Vagina (tissue), 2 donors: Measurements from ENCODE around the gene BSN. TPM values are rescaled to one million over a fixed set of nuclear protein-coding genes. Genes with fewer than 3 reads are reported as not detected.

Experiments
- DNase-seq, 2 donors: peaks; one replicate each; pipeline ENCODE4 v3.0.0-alpha.2; 2017; ENCODE audit errors: extremely low spot score in 2 of 2
- H3K27ac ChIP-seq: fragments of 200-600 bp; sonication (generic); one replicate; pipeline ENCODE4 v1.5.1; 2019
- H3K27me3 ChIP-seq: fragments of 200-600 bp; sonication (generic); one replicate; pipeline ENCODE4 v1.5.1; 2019
- H3K36me3 ChIP-seq, 2 donors: fragments of 200-600 bp; sonication (generic); one replicate each; pipeline ENCODE4 v1.5.1; 2017 to 2019
- H3K4me1 ChIP-seq: fragments of 200-600 bp; sonication (generic); one replicate; pipeline ENCODE4 v1.5.1; 2019
- H3K4me3 ChIP-seq, 2 donors: fragments of 200-600 bp; sonication (generic); 1 replicate in 1 of 2; 2 replicates in 1 of 2; pipeline ENCODE4 v1.5.1; 2016 to 2019
- H3K9me3 ChIP-seq: fragments of 200-600 bp; sonication (generic); one replicate; pipeline ENCODE4 v1.5.1; 2019
- POLR2A ChIP-seq, 2 donors: fragments of 450-650 bp; IDR thresholded peaks; one replicate each; pipeline ENCODE4 v1.6.1; 2017; ENCODE audit warnings: antibody characterized with exemption in 2 of 2, mild to moderate bottlenecking in 2 of 2, moderate library complexity in 2 of 2
- POLR2AphosphoS5 ChIP-seq, 2 donors: sonication (generic); formaldehyde crosslinking; IDR thresholded peaks; one replicate each; pipeline ENCODE4 v1.9.0; 2017; ENCODE audit warnings: antibody characterized with exemption in 2 of 2, mild to moderate bottlenecking in 2 of 2, low read depth in 1 of 2; ENCODE audit not compliant: insufficient read depth in 1 of 2
- intact Hi-C: fragments of 100-400 bp; cut with DNase I; formaldehyde crosslinking; loops from one replicate; pipeline ENCODE4 v1.15.1; 2023
- total RNA-seq: library from RNA; depleted of rRNA; stranded (reverse); fragments of >200 nt; gene quantifications from one replicate; pipeline ENCODE4 v1.2.3, GENCODE V29; 2016
- TF ChIP-seq, protein P1 (sequence below), 3 experiments: fragments of 450-650 bp in 2 of 3; fragments of 200-600 bp in 1 of 3; sonication (generic) in 1 of 3; IDR thresholded peaks; one replicate each; pipeline ENCODE4 v1.5.1; 2017 to 2019; ENCODE audit warnings: antibody characterized with exemption in 3 of 3, mild to moderate bottlenecking in 2 of 3, moderate library complexity in 2 of 3

The BSN gene
- total RNA-seq, 1 donor from 2014 or later: 0.74 TPM

DNA sequence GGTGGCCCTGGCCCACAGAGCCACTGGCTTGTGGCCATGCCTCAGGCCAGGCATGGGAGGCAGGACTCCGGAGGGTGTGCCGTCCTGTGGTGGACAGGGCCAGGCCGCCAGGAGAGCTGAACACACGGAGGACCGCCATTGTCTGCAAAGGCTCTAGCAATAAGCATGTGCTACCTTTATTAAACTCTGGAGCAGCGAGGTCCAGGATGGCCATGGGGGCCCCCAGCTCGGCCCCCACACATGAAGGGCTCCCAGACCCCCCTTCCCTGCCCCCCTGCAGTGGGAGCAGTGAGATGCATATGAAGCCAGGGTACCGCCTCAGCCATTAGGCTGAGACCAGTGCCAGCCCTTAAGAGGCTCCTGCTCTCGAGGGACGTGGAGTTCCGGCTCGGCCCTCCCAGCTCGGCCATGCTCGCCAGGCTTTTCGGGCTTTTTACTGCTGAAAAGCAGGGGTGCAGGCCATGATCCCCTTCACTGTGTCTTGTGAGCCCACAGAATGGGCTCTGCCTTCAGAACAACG lies 162.5 kb downstream of the BSN start:
- Histone ChIP-seq H3K27me3 (no peaks in the 10 kb centered on the region), H3K4me1 (peaks cover 20% of the 10 kb centered on the region), H3K9me3 (no peaks in the 10 kb centered on the region), H3K27ac (no peak overlapping the region), H3K4me3 (no peak overlapping the region), H3K36me3 (peaks cover 0 to 13% of the 10 kb centered on the region in 2 donors)
- intact Hi-C loops: no loop called here
- TF ChIP-seq, protein P1, sequence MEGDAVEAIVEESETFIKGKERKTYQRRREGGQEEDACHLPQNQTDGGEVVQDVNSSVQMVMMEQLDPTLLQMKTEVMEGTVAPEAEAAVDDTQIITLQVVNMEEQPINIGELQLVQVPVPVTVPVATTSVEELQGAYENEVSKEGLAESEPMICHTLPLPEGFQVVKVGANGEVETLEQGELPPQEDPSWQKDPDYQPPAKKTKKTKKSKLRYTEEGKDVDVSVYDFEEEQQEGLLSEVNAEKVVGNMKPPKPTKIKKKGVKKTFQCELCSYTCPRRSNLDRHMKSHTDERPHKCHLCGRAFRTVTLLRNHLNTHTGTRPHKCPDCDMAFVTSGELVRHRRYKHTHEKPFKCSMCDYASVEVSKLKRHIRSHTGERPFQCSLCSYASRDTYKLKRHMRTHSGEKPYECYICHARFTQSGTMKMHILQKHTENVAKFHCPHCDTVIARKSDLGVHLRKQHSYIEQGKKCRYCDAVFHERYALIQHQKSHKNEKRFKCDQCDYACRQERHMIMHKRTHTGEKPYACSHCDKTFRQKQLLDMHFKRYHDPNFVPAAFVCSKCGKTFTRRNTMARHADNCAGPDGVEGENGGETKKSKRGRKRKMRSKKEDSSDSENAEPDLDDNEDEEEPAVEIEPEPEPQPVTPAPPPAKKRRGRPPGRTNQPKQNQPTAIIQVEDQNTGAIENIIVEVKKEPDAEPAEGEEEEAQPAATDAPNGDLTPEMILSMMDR (IDR thresholded peaks at IDR 0.05): no peak
- TF ChIP-seq POLR2AphosphoS5 (IDR thresholded peaks at IDR 0.05; ENCODE audit: insufficient read depth in 1 of 2, low read depth in 1 of 2): no peak
- TF ChIP-seq POLR2A (IDR thresholded peaks at IDR 0.05): no peak
- peak in 1 of 2 donors; percentile 85 for DNase-seq

DNA sequence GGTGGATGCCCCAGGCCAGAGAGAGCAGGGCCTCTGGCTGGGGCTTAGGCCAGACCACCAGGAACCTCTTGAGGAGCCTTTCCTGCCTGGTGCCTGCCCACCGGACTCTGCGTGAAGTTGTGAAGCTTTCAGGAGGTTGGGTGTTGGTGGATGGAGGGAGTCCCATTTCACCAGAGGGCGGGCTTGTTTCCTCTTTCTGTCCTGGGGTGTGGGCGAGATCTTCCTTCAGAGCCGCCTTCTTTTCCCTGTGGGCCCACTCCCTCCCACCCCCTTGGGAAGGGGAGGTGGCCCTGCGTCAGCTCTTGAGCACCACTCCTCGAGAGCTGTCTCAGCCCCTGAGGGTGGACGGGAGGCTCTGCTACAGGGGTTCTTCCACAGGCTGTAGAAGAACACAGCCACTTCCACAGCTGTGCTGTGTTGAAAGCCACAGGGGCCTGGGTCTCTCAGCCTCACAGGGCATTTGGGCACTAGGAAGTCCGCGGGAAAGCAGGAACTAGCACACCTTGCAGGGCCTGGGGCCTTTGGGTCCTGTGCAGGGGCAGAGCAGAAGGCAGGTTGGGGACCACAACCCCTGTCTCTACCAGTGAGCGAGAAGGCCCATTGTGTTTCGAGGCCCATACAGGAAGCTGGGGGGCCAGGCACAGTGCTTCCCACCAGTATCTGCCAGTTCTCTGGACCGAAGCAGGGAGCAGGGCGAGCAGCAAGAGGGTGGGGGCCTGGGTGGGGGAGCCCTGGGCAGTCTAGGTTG lies 163.1 kb downstream of the BSN start:
- Histone ChIP-seq H3K27me3 (no peaks in the 10 kb centered on the region), H3K4me1 (peaks cover 25% of the 10 kb centered on the region), H3K27ac (no peak overlapping the region), H3K9me3 (no peaks in the 10 kb centered on the region), H3K36me3 (peaks cover 0 to 19% of the 10 kb centered on the region in 2 donors), H3K4me3 (no peak overlapping the region)
- peak in 1 of 2 donors; percentile 84 for DNase-seq
- intact Hi-C loops: no loop called here
- TF ChIP-seq POLR2AphosphoS5 (IDR thresholded peaks at IDR 0.05; ENCODE audit: insufficient read depth in 1 of 2, low read depth in 1 of 2) (no peak), POLR2A (IDR thresholded peaks at IDR 0.05) (no peak)
- TF ChIP-seq, protein P1 (IDR thresholded peaks at IDR 0.05): no peak

DNA sequence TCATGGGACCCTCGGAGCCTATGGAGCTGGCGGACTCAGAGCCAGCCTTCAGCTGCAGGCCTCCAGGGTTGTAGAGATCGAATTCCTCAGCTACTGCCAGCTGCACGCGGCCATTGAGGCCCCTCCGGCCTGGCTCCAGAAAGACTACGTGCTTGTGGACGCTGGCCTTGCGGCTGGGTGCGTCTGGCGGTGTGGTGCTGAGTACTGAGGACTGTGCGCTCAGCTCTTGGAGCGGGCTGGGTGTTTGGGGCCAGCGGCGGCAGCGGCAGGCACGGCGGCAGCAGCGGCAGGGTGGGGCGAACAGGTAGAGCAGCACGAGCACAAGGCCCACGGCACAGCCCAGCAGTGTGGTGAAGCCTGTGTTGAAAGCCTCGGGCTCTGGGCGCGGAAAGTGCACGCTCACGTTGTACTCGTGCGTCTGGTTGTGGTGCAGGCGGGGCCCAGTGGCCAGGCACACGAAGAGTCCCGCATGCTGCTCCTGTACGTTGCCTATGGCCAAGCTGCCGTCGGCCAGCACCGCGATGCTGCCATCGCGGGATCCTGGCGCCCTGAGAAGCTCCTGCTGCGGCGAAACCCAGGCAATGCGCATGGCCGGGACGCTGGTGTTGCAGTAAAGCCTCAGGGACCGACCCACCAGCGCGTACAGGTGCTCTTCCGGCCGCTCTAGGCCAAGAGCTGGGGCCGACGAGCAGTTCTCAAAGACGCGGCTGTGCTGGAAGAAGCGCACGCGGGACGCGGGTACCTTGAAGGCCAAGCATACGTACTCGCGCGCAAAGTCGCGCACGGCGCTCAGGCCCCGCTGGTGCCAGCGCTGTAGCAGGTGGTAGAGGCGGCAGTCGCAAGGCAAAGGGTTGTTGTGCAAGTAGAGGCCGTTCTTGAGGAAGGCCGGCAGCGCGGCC lies 163.9 kb downstream of the BSN start:
- Histone ChIP-seq H3K9me3 (no peaks in the 10 kb centered on the region), H3K4me1 (peaks cover 33% of the 10 kb centered on the region), H3K36me3 (peaks cover 0 to 20% of the 10 kb centered on the region in 2 donors), H3K27me3 (no peaks in the 10 kb centered on the region), H3K4me3 (peak overlapping the region; percentile 53 to 58), H3K27ac (no peak overlapping the region)
- no peak for DNase-seq
- intact Hi-C loops: no loop called here
- TF ChIP-seq POLR2AphosphoS5 (IDR thresholded peaks at IDR 0.05; ENCODE audit: insufficient read depth in 1 of 2, low read depth in 1 of 2): no peak
- no peak for TF ChIP-seq POLR2A (IDR thresholded peaks at IDR 0.05)
- TF ChIP-seq, protein P1 (IDR thresholded peaks at IDR 0.05): no peak

DNA sequence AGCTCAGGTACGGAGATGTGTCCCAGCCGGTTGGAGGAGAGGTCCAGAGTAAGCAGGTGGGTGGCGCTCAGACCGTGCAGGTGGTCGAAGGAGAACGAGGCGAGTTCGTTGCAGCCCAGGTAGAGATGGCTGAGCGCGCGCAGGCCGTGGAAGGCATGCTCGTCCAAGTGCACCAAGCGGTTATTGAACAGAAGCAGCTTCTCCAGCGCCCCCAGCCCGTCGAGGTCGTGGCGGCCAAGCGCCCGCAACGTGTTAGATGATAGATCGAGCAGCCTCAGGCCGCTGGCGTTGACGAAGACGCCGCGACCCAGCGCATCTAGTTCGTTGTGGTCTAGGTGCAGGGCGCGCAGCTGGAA lies 164.6 kb downstream of the BSN start:
- intact Hi-C loops: no loop called here
- H3K27me3 ChIP-seq: no peaks in the 10 kb centered on the region
- TF ChIP-seq POLR2AphosphoS5 (IDR thresholded peaks at IDR 0.05; ENCODE audit: insufficient read depth in 1 of 2, low read depth in 1 of 2) (no peak), POLR2A (IDR thresholded peaks at IDR 0.05) (no peak)
- TF ChIP-seq, protein P1 (IDR thresholded peaks at IDR 0.05): no peak
- no peak overlapping the region for H3K27ac ChIP-seq
- peaks cover 36% of the 10 kb centered on the region for H3K4me1 ChIP-seq
- H3K4me3 ChIP-seq: peak overlapping the region; percentile 53 to 58
- H3K36me3 ChIP-seq: peaks cover 0 to 20% of the 10 kb centered on the region in 2 donors
- DNase-seq: peak in 1 of 2 donors; percentile 85
- H3K9me3 ChIP-seq: no peaks in the 10 kb centered on the region
